Uterus (tissue), 4 donors: ENCODE measurements around the gene RANBP10. TPM values are rescaled to one million over a fixed set of nuclear protein-coding genes. Genes with fewer than 3 reads are reported as not detected.
A peak's percentile ranks its signal among the peaks of the same experiment; 100 is the strongest.
"Not testable (repeated sequence)": the region's sequence is repeated elsewhere in the genome, so short reads cannot be mapped to it uniquely, and the experiment has no call there.

Experiments
- DNase-seq, 2 donors: peaks; one replicate each; pipeline ENCODE4 v3.0.0-alpha.2; 2019 to 2020
- H3K27ac ChIP-seq, 2 donors: fragments of 200-600 bp; sonication (generic); 1 replicate in 1 of 2; 2 replicates in 1 of 2; pipeline ENCODE4 v1.5.1; 2016 to 2018
- H3K27me3 ChIP-seq, 2 donors: fragments of 200-600 bp; sonication (generic); one replicate each; pipeline ENCODE4 v1.5.1; 2018 to 2019; ENCODE audit warnings: control low read depth in 1 of 2
- H3K36me3 ChIP-seq, 2 donors: fragments of 200-600 bp; sonication (generic); one replicate each; pipeline ENCODE4 v1.5.1; 2019; ENCODE audit warnings: control low read depth in 1 of 2
- H3K4me1 ChIP-seq, 2 donors: fragments of 200-600 bp; sonication (generic); one replicate each; pipeline ENCODE4 v1.5.1; 2018 to 2019; ENCODE audit warnings: control low read depth in 1 of 2
- H3K4me3 ChIP-seq, 2 donors: fragments of 200-600 bp; sonication (generic); 1 replicate in 1 of 2; 2 replicates in 1 of 2; pipeline ENCODE4 v1.5.1; 2018 to 2019; ENCODE audit warnings: mild to moderate bottlenecking in 1 of 2
- H3K9me3 ChIP-seq, 2 donors: fragments of 200-600 bp; sonication (generic); one replicate each; pipeline ENCODE4 v1.5.1; 2019; ENCODE audit warnings: control low read depth in 1 of 2
- CTCF ChIP-seq, 4 experiments: fragments of 200-600 bp in 2 of 4; fragments of 450-650 bp in 2 of 4; sonication (generic) in 2 of 4; IDR thresholded peaks; one replicate each; pipeline ENCODE4 v1.5.1; 2016 to 2019; ENCODE audit warnings: antibody characterized with exemption in 4 of 4, mild to moderate bottlenecking in 2 of 4, moderate library complexity in 1 of 4
- POLR2A ChIP-seq, 2 donors: fragments of 450-650 bp; IDR thresholded peaks; one replicate each; pipeline ENCODE4 v1.6.1; 2016; ENCODE audit warnings: antibody characterized with exemption in 2 of 2, mild to moderate bottlenecking in 1 of 2, moderate library complexity in 1 of 2
- intact Hi-C: fragments of 100-400 bp; cut with DNase I; formaldehyde crosslinking; loops from one replicate; pipeline ENCODE4 v1.15.1; 2023; ENCODE audit warnings: low total_unique reads
- total RNA-seq, 4 donors: library from RNA; depleted of rRNA in 3 of 4; stranded (reverse); fragments of >200 nt in 3 of 4; gene quantifications; one replicate each; pipeline versions ENCODE4 v1.1.0 to v1.2.4, GENCODE V29; 2014 to 2023
- donor health status: DM: yes; HTN: yes; CAD: no.

Gene RANBP10
- total RNA-seq, 4 donors from 2014 or later: 4.9 to 22.7 (median 8.5) TPM

DNA sequence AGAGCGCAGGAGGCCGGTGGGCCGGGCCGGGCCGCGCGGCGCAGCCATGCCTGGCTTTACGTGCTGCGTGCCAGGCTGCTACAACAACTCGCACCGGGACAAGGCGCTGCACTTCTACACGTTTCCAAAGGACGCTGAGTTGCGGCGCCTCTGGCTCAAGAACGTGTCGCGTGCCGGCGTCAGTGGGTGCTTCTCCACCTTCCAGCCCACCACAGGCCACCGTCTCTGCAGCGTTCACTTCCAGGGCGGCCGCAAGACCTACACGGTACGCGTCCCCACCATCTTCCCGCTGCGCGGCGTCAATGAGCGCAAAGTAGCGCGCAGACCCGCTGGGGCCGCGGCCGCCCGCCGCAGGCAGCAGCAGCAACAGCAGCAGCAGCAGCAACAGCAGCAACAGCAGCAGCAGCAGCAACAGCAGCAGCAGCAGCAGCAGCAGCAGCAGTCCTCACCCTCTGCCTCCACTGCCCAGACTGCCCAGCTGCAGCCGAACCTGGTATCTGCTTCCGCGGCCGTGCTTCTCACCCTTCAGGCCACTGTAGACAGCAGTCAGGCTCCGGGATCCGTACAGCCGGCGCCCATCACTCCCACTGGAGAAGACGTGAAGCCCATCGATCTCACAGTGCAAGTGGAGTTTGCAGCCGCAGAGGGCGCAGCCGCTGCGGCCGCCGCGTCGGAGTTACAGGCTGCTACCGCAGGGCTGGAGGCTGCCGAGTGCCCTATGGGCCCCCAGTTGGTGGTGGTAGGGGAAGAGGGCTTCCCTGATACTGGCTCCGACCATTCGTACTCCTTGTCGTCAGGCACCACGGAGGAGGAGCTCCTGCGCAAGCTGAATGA is 36.4 kb upstream of the RANBP10 start:
- Histone ChIP-seq H3K27me3 (no peaks in the 10 kb centered on the region), H3K9me3 (no peaks in the 10 kb centered on the region), H3K27ac (peak overlapping the region; percentile 99 to 100), H3K36me3 (no peaks in the 10 kb centered on the region), H3K4me3 (peak overlapping the region; percentile 79 to 91), H3K4me1 (peaks cover 6 to 18% of the 10 kb centered on the region in 2 donors)
- TF ChIP-seq POLR2A (IDR thresholded peaks at IDR 0.05) (no peak), CTCF (IDR thresholded peaks at IDR 0.05) (peak in 1 of 4 experiments; percentile 22)
- intact Hi-C loops: no loop called here
- peak in 1 of 2 donors; percentile 47 for DNase-seq

DNA sequence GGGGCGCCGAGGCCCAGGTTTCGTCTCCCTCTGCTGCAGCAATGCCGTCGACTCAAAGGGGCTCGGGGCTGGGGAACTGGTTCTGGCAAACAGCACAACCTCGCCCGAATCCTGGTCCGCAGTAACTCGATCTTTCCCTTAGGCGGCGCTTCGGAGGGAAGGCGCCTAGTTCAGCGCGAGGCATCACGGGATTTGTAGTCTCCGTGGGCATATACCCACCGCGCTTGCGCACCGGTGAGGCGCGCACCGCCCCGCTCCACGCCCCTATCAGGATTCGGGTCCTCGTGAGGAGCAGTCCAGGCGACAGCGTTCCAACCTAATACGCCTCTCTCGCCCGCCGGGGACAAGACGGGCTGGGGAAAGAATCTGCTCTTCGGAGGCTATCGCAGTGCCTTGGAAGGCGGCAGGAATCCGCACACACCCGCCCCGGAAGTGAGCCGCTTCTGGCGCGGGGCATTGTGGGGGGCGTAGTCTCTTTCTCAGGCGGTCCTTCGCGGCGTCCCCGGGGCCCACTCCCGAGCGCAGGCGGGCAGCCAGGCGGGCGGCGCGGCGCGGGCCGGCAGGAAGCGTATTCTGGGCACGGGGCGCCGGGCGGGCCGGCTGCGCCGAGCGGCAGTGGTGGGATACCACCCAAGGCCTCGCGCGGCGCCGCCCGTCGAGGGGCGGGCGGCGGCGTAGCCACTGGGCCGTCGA is 35.6 kb upstream of the RANBP10 start, which contains the start of gene THAP11:
Gene THAP11, plus strand, starts transcription at position 505 of the 693 bp plus-strand sequence. CDS start 235 bp downstream, outside the sequence.
- no peaks in the 10 kb centered on the region for H3K9me3 ChIP-seq
- intact Hi-C loops: no loop called here
- H3K27me3 ChIP-seq: no peaks in the 10 kb centered on the region
- peaks cover 6 to 14% of the 10 kb centered on the region in 2 donors for H3K4me1 ChIP-seq
- H3K36me3 ChIP-seq: no peaks in the 10 kb centered on the region
- DNase-seq: peak; percentile 93 to 96
- H3K4me3 ChIP-seq: peak within 1 kb of the TSS; percentile 79 to 91
- peak within 1 kb of the TSS; percentile 99 to 100 for H3K27ac ChIP-seq
- TF ChIP-seq CTCF (IDR thresholded peaks at IDR 0.05) (peak; percentile 84 to 95 (median 94)), POLR2A (IDR thresholded peaks at IDR 0.05) (peak; percentile 21 to 79)

GRCh38 chr16:67841198-67841815 is 34.9 kb upstream of the RANBP10 start:
- intact Hi-C loops: no loop called here
- Histone ChIP-seq H3K4me1 (peaks cover 6 to 14% of the 10 kb centered on the region in 2 donors), H3K36me3 (no peaks in the 10 kb centered on the region), H3K27me3 (no peaks in the 10 kb centered on the region), H3K9me3 (no peaks in the 10 kb centered on the region), H3K27ac (peak overlapping the region; percentile 99 to 100), H3K4me3 (peak overlapping the region; percentile 79 to 91)
- no peak for TF ChIP-seq POLR2A (IDR thresholded peaks at IDR 0.05)
- TF ChIP-seq CTCF (IDR thresholded peaks at IDR 0.05): no peak
- no peak for DNase-seq

GRCh38 chr16:67837811-67838210 is 31.5 kb upstream of the RANBP10 start:
- Histone ChIP-seq H3K36me3 (no peaks in the 10 kb centered on the region), H3K27ac (no peak overlapping the region), H3K4me1 (no peaks in the 10 kb centered on the region), H3K27me3 (no peaks in the 10 kb centered on the region), H3K4me3 (no peak overlapping the region), H3K9me3 (no peaks in the 10 kb centered on the region)
- no peak for DNase-seq
- TF ChIP-seq CTCF (IDR thresholded peaks at IDR 0.05) (no peak), POLR2A (IDR thresholded peaks at IDR 0.05) (no peak)
- intact Hi-C loops: no loop called here

DNA sequence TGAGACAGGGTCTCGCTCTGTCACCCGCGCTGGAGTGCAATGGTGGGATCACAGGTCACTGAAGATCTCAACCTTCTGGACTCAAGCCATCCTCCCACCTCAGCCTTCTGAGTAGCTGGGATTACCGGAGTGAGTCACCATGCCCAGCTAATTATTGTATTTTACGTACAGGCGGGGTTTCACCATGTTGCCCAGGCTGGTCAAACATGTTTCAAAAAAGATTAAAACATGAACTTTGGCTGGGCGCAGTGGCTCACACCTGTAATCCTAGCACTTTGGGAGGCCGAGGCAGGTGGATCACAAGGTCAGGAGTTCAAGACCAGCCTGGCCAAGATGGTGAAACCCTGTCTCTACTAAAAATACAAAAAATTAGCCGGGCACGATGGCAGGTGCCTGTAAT is 30.8 kb upstream of the RANBP10 start:
- H3K4me1 ChIP-seq, intact Hi-C loops, DNase-seq, H3K36me3 ChIP-seq, H3K4me3 ChIP-seq, H3K27me3 ChIP-seq, H3K9me3 ChIP-seq, H3K27ac ChIP-seq: not testable (repeated sequence)
